RPMI8226 (cell line): Measurements from ENCODE around the gene SP6.

Experiments
- DNase-seq: peaks from one replicate; pipeline ENCODE4 v3.0.0-alpha.2; 2015

The SP6 gene

DNA sequence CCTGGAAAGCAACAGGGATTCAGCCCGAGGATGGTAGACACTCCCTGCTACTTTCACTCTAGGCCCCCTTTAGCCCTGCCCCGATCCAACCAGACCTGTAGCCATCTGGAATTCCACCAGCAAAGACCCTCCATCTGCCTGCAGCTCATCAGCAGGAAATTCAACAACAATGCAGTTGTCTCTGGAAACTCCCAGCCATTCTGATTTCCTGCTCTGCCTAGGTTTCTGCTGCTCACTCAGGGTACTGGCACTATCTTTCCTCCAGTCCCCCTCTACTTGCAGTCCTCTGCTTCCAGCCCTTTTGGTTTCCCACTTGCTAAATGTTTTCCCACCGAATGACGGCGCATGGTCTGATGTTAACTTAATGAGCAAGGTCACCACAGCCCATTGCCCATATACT lies 2.7 kb upstream of the SP6 start:
- no peak for DNase-seq

DNA sequence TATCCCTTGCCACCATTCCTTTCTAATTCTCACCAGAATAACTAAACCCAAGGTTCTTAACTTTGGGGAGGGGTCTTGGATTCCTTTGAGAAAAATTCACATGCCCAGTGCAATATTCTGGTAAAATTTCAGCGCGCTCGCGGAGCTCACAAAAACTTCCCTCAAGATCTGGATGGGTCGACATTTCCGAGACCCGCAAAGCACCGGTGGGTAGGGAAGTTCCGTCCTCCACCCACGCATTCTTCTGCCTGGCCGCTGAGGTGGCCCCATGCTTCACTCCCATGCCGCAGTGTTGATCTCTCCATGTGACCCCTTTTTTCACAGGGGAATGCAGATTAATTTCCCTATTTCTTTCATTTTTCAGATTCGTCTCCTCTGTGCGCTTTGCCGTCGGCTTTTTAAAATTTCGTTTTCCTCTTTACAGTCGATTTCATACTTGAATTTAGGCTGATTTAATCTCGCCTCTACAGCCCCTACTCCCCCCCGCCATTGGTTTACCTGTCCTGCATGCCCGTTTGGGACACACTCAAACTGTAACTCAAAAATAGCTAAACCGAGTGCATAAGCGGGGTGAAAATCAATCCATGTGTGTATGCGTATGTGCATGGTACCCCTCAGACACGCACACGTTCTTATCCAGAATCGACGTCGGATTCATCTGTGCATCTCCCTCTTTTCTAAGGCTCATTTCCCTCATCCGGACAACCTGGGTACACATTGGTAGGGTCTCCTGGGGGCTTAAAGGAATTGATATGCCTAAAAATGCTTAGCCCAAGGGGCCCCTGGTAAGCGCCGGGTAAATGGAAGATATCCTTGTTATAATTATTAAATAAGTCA lies 1.4 kb upstream of the SP6 start:
- DNase-seq, result no peak

DNA sequence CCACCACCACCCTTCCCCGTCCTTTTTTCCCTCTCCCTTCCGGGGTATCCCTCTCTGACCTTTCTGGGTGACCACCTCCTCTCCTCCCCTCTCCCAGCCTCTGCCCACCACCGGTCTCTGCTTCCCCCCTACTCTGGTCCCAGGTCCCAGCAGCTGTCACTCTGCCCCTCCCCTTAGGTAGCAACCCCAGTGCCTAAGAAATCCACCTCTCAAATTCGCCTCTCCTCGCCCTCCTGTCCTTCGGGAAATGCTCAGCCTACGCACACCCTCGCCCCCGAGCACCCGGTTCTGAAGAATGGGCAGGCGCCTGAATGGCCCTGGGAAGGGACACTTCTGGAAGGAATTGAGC lies 775 bp upstream of the SP6 start:
- no peak for DNase-seq

DNA sequence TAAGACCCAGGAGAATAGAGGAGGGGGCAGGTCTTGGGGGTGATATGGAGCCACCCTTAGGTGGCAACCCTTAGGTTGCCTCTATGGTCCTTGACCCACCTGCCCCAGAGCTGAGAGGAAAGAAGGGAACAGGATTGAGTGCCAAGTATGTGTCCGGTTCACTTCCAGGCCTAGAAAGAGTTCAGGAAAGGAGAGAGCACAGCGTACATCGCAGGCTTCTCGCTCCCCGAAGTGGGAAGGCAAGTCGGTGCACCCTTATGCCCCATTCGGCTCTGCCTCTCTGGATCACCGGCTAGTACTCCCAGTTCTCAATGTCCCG lies 631 bp downstream of the SP6 start:
- DNase-seq, result no peak

DNA sequence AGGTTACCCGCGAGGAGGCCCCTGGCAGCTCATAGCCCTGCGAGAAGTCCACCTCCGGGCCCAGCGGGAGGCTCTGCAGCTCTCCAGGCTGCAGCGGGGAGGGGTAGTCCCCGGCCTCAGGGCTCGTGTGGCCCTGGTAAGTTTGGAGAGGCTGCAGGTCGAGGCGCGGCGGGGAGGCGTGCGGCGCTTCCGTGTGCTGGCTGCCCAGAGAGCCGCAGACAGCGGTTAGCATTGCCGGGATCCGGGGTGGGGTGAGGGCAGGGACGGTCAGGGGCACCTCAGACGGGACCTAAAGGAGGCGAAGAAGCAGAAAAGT lies 2.8 kb downstream of the SP6 start:
- no peak for DNase-seq

DNA sequence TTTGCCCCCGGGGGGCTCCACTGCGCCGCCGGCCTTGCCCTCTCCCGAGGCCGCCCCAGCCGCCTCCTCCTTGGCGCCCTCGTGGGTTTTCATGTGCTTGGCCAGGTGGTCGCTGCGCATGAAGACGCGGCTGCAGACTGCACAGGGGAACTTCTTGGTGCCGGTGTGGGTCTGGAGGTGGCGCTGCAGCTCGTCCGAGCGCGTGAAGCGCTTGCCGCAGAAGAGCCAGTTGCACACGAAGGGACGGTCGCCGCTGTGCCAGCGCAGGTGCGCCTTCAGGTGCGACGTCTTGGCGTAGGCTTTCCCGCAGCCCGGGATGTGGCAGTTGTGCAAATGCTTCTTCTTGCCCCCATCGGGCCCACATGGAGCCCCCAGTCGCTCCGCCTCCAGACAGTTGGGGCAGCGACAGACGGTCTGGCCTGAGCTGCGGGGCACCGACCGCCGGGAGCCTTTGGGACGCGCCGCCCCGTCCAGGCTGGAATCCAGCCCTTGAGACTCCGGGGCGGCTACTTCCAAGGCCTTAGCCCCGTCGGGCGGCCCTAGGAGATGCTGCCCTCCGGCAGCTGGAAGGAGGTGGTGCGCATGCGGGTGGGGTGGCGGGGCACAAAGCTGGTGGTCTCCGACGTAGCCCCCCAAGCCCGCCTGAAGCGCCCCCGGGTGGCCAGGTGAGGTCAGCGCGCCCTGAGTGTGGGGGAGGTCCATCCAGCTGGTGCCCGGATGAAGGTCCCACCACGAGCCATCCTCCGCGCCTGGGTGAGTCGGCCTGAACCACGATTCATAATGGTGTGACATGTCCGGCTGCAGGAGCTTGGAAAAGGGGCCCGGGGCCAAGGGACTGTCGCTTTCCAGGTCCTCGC lies 3.4 kb downstream of the SP6 start:
- peak; percentile 64 for DNase-seq

DNA sequence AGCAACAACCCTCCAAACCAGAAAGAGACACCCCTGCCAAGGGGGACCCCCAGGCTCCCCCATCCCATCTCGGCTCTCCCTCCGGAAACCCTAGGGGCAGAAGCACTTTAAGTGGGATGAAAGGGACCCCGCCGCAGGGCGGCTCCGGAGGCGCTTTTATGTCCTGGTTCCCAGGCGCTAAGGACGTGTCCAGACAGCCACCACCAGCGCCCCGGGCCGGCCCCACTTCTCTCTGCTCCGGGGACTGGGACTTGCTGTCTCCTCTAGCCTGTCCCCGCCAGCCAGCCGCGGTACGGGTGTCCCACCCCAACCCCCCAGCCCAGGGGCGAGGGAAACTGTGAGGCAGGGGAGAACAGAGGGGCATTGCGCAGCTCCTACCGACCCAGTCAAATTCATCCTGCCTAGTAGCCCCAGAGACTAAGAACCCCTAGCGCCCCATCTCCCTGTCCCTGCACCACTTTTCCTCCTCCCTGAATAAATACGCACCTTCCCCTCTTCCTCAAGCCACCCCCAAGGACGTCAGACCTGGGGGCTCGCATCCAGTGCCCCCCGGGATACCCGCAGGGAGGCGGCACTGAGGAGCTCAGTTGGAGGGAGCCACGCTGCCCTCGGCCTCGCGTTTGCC lies 4.1 kb downstream of the SP6 start:
- DNase-seq, result no peak

DNA sequence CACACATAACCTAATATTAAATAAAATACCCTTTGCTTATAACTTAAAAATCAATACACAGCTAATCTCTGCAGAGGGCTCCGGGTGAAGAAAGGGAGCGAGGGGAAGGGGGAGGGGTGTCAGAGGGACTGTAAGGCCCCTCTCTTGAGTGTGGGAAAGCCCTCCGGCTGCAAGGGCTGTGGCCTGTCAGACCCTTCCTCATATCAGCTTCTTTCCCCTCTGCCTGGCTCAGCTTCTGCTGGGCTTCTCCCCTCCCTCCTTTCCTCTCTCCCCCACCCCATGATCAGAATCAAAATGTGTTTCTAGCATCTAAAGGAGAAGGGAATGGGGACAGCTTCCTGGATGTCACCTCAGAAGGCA lies 5.3 kb downstream of the SP6 start:
- no peak for DNase-seq

DNA sequence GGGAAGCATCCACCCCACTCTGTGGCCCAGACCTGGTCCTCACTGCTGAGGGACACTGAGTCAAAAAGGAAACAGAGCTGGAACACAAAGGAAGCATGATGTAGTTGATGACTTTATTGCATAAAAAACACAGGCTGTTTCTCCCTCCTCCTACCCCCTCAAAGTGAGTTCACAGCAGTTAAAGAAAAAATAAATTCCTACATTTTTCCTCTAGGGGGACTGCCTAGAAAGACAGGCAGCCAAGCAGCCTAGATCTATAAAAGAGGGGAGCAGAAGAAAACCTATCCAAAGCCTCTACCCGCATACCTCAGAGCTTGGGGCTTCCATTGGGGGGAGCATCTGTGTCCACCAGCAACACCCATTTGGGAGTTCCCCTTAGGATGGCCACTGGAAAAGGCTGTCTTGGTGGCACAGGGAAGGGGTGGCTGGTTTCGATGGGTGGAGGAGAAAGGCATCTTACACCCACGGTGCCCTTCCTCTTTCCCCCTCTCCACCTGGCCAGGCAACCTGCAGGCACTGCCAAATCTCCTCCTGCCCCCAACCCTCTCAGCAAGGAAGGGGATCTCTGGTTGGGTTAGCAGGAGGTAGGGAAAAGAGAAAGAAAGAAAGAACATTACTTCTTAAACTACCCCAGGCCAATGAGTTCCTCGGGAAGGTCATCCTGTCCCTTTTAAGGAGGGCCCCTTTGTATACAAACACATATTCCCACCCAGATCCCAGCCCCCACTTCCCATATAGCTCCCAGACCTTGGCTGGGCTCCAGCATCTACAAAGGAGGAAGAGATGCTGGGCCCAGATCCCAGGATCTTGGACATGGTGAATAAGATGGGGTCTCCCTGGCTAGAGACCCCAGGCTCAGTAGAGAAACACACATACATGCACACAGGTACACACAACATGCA lies 5.9 kb downstream of the SP6 start:
- DNase-seq, result no peak

DNA sequence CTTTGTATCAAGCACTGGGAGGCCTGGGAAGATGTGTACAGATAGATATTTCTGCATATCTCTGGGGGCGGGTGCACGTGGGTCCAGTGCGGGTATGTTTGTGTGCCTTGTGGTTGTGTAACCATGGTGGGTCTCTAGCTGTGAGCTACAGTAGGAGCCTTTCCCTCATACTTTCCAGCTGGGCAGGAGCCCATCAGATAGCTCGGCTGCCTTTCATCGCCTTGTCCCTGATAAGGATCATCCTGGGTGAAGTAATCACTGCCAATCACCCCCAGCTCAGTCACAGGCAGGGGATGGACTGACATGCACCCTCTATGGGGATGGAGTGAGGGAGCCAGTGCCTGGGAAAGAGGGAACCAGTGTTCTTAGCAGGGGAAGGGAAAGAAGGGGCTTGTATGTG lies 6.7 kb downstream of the SP6 start:
- DNase-seq, result no peak

DNA sequence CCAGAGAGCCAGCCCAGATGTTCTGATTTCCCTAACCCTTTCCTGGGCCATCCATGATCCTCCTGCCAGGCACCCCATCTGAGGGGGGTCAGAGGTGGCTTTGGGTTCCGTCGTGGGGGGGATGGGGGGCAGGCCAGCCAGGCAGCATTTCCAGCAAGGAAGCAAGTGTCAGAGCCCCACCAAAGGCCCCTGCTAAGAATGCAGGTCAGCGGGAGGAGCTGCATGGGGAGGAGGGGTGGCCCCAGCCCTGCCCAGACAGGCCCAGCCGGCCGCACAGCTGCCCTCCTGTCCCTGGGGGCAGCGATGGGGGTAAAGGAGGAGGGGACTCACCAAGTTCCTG lies 7.6 kb downstream of the SP6 start:
- DNase-seq, result no peak

DNA sequence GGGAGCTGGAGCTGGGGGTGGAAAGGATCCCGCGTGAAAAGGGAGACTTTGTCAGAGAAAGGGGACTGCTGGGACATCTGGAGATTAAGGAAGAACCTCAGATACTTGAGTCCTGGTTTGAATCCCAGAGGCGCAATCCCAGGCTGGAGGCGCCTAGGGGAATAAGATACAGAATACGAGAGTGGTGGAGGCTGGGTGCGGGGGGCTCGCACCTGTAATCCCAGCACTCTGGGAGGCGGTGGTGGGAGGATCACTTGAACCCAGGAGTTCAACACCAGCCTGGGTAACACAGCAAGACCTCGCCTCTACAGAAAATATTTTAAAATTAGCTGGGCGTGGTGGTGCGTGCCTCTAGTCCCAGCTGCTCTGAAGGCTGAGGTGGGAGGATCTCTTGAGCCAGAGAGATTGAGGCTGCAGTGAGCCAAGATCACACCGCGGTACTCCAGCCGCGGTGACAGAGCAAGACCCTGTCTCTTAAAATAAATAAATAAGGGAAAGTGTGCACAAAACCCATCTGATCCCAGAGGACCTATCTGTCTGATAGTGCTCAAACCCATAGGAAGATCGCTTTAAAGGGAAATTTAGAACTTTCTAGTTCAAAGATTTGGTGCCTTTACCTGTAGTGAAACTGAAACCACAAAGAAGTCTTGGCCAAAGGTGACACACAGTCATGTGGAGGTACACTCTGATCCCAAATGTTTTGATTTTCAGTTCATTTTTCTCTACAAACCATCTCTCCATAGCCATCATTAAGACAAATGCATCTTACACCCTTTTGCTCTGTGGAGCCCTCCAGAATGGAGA lies 9.3 kb downstream of the SP6 start:
- DNase-seq, result peak; percentile 41

DNA sequence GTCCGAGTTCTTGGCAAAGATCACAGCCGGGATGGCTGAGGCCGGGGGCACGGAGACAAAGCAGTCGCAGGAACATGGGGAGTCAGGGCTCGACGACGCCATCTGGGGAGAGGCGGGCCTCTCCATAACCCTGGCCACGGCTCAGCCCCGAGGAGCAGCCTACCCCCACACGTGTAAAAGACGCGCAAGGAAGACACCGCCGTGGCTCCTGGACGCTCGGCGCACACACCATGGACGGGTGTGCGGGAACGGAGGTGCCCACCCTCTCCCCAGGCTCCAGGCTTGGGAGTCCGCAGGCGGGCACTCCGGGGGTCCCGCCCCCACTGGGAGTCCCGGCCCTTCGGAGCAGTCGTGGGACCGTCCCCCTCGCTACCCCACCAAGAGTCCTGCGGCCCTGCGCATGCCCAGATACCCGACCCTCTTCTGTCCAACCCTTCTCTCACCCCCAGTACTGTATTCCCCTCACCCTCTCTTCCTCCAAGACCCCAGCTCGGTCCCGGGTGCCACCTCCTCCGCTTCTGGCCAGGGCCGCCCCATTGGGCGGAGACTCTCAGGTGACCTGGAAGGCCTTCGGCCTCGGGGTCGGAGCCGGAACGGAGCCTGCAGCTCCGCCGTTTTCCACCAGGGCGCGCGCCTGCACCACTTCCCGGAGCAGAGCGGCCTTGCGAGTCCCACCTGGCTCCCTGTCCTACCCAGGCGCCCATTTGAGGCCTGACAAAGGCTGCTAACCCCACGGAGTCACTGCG lies 10.0 kb downstream of the SP6 start, which contains the start of gene SCRN2:
Gene SCRN2 (minus strand): TSS at position 532 of the 746 bp plus-strand sequence. CDS start 430 bp downstream, at position 102.
- DNase-seq, result peak; percentile 90

DNA sequence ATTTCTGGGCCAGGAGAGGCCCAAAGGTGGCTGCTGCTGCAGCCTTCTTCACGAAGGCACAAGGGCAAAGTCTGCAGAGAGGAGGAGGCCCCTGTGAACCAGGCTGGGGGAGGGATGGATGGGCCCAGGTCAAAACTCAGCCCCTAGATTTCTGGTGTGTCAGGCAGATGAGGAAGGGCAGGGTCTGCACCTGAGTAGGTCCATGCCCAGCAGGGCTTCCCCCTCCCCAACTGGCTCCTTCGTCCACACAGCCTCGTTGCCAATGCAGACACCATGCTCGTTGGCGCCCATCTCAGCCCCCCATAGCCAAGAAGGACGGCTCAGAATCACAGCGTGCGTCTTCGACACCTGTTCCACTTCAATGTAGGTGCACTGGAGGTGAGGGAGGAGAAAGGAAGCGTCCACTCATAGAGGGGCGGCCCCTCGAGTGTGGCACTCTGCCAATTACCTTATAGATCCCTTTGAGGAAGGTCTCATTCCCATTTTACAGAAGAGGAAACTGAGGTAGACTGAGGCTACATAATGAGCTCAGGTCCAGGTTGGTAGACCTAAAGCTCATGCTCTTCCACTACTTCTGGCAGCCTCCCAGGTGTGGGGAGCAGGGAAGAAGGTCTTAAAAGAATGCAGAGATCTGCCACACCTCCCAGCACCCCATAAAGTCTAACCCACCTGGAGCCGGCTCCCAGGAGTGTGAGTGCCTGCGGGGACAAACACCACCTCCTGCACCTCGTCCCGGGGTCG lies 10.8 kb downstream of the SP6 start:
- no peak for DNase-seq

DNA sequence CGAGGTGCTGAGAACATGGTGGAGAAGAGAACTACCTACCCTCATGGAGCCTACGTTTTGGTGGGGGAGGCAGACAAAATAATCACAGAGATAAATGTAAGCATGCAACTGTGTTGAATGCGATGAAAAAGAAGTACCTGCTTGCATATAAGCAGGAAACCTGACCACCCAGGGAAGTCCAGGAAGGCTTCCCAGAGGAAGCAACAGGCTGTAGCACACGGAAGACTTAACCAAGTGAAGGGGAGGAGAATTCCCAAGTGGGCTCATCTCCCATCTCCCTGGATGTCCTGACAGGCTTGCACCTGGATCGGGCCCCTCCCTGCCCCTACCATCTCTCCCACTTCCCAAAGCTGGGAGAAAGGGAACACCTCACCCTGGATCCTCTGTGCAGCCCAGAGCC lies 11.9 kb downstream of the SP6 start:
- DNase-seq, result no peak

DNA sequence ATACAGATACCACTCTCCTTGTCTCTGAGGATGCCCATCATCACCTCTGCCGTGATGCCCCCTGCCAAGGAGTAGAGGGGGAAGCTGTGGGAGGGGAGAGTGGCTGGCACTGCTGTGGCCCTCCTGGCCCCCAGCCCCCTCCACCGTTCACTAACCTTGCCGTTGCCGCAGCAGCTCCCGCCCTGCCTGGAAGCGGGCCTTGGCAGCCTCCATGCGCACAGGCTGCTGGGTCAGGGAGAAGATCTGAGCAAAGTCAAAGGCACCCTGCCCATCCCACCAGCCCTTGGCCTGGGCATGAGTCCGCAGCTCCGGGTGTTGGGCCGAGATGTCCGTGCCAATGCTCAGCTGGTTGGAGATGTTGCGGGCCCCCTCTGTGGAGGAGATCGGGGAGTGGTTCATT lies 12.3 kb downstream of the SP6 start:
- DNase-seq, result no peak

DNA sequence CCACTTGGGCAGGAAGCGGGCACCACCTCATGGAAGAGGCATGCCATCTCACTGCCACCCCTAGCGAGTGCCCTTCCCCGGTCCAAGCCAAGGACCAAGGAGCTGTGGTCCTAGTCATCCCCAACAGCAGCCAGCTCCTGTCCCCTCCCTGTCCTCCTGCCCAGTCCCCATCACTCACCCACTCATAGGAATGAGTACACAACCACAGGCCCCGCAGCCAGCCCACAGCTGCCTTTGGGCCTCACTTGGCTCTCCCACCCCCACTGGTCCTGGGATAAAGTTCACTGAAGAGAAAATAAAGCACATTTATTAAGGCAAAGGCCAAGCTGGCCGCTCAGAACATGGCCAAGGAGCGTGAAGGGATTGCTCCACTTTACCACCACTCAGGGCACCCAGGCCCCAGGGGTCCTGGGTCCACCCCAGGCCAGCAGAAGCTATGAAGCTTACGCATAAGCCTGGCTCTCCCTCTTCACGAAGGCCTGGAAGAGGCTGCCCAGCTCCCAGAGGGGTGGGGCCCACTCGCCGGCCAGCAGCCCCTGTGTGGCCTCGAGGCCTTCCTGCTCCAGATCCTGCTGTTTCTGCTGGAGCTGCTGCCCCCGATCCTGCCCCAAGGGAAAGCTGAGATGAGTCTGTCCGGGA lies 13.4 kb downstream of the SP6 start:
- DNase-seq, result no peak

DNA sequence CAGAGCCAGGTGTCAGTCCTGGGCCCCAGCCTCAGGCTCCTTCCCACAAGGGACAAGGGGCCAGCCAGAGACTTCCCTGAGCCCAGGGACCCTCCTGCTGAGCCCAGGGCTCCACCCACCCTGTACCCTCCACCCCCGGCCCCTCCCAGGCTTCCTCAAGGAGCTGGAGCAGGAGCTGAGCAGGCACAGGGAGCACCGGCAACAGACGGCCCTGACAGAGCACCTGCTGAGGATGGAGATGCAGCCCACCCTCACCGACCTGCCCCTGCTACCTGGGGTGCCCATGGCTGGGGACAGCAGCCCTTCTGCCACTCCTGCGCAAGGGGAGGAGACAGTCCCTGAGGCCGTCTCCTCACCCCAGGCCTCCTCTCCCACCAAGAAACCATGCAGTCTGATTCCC lies 14.4 kb downstream of the SP6 start:
- no peak for DNase-seq

DNA sequence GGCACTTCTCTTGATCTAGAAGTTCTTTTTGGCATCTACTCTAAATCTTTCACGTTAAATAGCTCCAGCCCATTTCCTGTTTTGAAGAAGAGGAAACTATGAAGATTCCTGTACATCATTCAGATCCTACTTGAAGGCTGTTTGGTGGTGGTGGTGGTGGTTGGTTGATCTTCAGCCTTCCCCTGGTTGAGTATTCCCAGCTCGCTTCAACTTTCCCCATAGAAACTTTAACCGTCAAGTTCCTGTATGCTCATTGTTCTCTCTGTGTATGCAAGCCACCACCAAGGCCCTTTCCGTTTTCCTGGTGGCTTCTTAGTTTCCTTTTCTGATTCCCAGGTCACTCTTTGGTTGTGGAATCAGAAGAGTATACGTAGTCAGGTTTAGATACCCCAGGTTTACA lies 16.2 kb downstream of the SP6 start:
- no peak for DNase-seq

DNA sequence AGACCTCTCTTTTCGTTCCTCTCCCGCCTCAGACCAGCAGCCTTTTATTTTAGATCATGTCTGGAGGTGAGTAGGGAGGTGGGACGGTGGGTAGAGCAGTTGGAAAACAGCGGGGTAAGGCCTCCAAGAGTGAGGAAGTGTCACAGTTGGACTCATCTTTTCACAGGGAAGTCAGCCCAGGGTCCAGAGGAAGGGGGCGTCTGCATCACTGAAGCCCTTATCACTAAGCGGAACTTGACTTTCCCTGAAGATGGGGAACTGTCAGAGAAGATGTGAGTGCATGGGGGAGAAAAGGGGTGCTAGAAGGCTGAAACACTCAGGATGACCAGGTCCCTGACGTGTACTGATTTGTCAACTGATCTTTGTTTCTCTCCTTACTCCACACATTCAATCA lies 19.0 kb downstream of the SP6 start:
- no peak for DNase-seq
